ENCODE data around the gene SLC22A14.
"Not testable (repeated sequence)": the region's sequence is repeated elsewhere in the genome, so short reads cannot be mapped to it uniquely, and the experiment has no call there.

SLC22A14 gene

GRCh38 chr3:38281895-38282686 lies at the start of gene SLC22A14:
SLC22A14 (plus strand) TSS chr3:38282294; CDS start chr3:38306027, 23,733 bp downstream.
- no peak for DNase-seq

GRCh38 chr3:38232701-38233100 lies 49.4 kb upstream of the SLC22A14 start:
- DNase-seq: no peak

GRCh38 chr3:38235466-38235865 lies 46.6 kb upstream of the SLC22A14 start:
- no peak for DNase-seq

DNA sequence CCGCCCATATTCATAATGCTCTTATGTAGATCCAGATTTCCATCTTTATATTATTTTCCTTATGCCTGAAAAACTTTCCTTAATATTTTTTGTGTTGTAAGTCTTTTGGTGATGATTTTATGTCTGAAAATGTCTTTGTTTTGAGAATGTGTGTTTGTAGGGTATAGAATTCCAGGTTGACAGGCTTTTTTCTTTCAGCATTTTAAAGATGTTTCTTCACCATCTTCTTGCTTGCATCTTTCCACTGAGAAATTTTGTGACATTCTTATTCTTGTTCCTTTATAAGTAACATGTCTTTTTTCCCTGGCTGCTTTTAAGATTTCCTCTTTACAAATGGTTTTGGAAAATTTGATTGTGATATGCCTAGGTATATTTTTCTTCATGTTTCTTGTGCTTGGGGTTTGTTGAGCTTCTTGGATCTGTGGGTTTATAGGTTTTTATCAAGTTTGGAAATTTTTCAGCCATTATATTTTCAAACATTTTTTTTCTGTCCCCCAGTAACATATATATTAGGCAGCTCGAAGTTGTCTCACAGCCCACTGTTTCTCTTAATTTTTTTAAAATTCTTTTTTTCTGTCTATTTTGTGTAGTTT lies 43.6 kb upstream of the SLC22A14 start:
- DNase-seq: no peak

GRCh38 chr3:38242812-38243211 lies 39.3 kb upstream of the SLC22A14 start:
- not testable (repeated sequence) for DNase-seq

DNA sequence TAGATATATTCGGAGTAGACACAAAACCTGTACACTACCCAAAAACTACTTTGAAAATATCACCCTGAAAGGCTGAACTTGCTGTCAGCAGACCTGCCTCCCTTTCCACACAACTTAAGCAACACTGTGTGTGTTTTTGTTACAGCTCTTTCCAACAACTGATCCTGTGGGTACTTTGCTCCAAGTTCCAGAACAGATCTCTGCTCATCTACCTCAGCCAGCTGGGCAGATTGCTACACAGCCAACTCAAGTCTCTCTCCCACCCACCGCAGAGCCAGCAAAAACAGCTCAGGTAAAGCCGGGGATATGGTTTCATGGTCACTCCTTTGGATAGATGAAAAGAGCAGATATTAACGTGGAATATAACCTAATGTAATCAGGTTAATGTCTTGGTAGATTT lies 36.2 kb upstream of the SLC22A14 start:
- DNase-seq: no peak

DNA sequence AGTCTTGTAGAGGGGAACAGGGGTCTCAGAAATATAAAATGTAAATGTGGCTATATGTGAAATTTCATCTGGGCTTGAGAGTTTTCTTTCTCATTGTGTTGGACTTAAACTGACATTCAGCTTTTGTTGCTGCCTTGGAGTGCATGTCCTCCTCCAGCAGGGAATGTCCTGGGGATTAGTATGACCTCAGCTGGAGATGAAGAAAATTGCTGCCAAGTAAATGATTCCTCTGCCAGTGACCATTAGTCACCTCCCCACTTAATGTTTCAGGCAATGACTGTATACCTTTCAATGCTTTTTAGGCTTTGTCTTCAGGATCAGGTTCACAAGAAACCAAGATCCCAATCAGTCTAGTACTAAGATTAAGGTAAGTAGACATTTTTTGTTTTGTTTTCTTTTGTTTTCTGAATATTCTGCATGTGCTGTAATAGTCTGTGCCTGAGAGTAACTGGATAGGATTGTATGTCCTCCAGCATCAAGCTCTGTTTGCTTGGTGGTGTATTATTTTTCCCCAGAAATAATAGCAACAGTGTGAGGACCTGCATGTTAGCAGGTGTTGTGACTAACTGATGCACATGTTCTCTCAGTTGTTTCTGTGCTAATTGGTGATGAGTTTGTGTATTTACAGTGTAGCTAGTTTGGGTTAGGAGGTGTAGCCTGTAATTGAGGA lies 34.6 kb upstream of the SLC22A14 start:
- no peak for DNase-seq

- no peak for DNase-seq
Observed at GRCh38 chr3:38250198-38250597, 31.9 kb upstream of the SLC22A14 start.

DNA sequence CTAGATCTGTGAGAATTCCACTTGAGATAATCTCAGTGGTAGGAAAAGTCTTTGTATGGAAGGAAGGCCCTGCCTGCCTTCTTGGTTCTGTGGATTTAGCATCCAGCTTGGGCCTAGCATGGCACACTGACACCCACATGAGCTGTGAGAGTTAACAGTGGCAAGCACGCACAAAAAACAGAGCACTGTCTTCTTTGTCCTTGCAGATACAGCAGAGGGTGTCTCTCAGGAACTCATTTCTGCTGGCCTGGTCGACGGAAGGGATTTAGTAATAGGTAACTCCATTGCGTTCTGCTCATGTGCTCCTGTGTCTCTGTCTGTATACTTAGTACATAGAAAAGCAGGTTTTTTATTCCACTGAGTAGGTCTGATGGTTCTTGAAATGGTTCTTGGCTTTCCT lies 30.9 kb upstream of the SLC22A14 start:
- no peak for DNase-seq

DNA sequence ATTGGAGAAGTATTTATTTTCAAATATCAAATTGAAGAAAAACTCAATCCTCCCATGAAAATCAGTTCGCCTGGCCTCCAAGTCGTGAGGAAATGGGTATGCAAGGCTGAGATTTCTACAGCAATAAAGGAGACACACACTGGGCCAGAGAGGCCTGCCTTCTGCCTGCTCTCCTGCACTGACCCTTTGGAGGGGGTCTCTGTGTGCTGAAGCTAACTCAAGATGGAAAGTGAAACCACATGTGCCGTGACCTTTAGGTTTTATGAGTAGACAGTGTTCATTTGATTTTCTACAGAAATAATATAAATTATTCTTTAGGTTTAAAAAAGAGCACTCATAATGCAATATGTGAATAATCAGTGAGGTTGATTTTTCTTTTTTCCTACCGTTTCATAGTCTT lies 28.4 kb upstream of the SLC22A14 start:
- no peak for DNase-seq

- no peak for DNase-seq
Observed at GRCh38 chr3:38254872-38255271, 27.2 kb upstream of the SLC22A14 start.

DNA sequence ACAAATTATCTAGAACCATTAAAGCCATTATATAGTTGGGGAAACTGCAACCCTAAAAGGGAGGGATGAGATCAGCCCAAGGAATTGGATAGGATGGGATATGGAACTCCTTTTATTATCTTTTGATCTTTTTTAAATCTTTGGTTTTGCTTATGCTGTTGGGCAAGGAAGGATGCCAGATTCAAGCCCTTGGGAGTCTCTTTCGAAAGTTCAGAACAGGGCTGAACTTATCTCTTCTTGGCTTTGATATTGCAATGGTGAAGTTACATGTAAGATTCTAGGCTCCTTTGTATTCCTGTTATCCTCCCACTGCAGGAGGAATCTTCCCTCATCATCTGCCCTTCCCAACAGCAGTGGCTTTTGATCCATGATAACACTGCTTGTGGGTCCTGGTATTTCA lies 26.5 kb upstream of the SLC22A14 start:
- no peak for DNase-seq

DNA sequence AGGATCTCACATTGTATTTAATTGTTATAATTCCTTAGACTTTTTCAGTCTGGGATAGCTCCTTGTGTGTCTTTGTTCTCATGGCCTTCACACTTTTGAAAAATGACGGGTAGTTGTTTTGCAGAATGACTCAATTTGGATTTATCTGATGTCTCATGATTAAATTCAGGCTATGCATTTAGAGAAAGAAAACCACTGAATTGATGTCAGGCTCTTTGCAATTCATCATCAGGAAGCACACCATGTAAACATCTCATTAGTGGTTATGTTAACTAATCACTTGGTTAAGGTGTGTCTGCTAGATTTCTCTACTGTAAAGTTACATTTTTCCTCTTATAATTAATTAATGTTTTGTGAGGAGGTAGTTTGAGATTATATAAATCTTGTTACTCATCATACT lies 24.5 kb upstream of the SLC22A14 start:
- DNase-seq: no peak

DNA sequence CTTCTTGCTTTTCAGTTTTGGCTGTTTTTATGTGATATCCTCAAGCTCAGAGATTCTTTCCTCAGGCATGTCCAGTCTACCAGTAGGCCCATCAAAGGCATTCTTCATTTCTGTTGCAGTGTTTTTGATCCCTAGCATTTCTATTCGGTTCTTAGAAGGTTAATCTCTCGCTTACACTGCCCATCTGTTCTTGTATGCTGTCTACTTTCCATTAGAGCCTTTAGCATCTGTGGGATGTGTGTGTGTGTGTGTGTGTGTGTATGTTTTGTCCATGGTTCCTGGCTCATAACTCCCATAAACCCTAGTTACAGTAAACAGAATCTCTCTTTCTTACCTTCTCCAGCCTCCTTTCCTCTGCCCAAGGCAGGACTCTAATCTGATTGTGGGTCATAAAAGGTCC lies 21.6 kb upstream of the SLC22A14 start:
- no peak for DNase-seq

- DNase-seq: no peak
Observed at GRCh38 chr3:38264353-38264771, 17.7 kb upstream of the SLC22A14 start.

DNA sequence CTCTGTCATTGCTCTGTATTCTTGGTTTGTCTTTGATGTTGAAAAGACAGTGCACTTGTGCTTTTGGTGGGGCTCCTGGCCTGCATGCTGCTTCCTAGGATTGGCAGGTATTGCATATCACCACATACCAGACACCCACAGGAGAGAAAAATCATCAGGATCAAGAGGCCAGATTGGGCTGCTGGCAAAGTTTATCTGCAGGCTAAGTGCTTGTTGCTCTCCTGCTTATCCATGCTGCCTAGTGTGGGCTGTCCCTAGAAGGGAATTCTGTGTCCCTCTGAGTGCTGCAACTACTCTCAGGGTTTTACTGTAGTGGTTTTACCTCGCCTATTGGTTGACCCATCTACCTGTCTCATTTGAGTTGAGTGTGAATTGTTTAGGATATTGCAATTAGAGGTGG lies 17.3 kb upstream of the SLC22A14 start:
- no peak for DNase-seq

DNA sequence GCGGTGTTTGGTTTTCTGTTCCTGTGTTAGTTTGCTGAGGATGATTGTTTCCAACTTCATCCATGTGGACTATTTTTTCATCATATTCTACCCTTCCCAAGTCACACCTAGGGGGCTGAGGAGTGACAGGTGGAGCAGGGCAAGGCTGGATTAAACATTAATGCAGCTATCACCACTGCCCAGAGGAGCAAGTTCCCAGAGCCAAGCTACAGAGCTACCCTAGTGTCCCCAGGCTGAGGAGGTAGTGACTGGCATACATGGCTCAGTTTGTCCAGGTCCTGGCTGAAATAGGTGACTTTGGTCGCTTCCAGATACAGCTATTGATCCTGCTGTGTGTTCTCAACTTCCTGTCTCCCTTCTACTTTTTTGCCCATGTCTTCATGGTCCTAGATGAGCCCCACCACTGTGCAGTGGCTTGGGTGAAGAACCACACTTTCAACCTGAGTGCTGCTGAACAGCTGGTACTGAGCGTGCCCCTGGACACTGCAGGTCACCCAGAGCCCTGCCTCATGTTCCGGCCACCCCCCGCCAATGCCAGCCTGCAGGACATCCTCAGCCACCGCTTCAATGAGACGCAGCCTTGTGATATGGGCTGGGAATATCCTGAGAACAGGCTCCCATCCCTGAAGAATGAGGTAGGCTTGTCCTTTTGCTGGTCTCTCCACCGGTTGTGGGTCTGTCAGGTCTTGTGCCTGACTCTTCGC lies 16.3 kb upstream of the SLC22A14 start, which contains the start of gene SLC22A13:
TSS of gene SLC22A13 (plus strand) at position 209 of the 704 bp plus-strand sequence. CDS start at position 258, 49 bp downstream.
- no peak for DNase-seq

- DNase-seq: no peak
Observed at GRCh38 chr3:38266810-38267209, 15.3 kb upstream of the SLC22A14 start.

DNA sequence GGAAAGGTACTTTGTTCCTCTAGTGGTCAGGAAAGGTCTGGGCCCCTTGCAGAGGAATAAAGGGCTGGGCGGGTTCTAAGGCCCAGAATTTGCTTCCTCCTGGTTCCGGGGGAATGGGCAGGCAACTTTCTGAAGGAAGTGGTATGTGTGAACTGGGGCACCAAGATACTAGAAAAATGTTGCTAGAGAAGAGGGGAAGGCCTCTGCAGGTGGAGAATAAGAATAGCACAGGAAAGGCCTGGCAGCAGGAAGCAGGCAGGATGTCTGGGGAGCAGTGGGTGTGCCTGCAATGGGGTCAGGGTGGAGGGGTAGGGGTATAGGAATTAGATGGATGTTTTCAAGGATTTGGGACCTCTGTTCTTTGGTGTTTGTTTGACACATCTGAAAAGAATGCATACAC lies 14.4 kb upstream of the SLC22A14 start:
- DNase-seq: no peak

DNA sequence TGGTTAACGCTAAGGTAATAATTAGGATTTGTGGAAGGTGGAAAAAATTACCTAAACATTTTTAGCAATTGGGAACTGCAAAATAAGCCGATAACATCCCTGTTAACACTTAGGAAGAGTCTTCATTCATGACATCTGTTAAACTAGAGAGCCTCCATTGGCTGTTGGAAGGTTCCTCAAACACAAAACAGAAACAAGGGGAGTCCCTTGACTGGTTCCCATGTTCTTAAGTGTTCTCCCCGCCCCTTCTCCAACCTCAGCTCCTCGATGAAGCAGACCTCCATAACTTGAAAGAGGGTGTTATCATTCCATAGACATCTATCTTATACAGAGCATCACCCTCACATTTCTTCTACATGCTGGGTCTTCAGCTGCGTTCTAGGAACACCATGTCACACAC lies 14.0 kb upstream of the SLC22A14 start:
- DNase-seq: no peak

DNA sequence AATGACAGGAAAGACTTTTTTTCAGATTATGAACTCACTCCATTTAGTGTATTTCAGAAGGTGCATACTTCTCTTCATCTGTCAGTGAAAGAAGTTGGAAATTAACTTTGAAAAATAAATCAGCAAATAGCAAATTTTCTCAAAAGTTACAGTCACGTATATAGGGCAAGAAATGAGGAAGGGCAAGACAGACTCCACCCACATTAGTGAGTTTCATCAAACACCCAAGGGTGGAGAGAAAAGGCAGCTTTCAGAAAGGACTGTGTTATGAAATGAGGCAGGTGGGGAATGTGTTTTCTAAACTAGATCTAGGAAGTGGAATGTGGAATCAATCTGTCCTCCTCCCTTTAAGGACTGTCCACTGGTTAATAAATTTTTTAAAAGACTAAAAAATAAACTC lies 13.6 kb upstream of the SLC22A14 start:
- DNase-seq: no peak

DNA sequence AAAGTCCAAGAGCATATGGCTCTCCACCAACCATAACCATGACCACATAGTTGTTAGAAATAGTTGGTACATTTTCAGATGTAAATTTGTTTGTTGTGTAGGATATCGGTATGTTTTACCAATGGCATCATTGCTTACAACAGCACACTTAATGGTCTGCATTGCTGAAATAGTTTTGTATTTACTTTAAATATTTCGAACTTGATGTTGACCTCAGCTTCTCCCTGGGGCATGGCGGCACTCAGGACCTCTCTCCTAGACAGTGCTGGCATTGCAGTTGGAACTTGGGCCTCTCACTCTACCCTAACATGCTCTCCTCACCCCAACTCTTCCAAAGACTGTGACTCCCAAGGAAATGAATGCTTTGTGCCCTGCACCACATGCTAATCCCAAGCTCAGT lies 11.5 kb upstream of the SLC22A14 start:
- DNase-seq: no peak

DNA sequence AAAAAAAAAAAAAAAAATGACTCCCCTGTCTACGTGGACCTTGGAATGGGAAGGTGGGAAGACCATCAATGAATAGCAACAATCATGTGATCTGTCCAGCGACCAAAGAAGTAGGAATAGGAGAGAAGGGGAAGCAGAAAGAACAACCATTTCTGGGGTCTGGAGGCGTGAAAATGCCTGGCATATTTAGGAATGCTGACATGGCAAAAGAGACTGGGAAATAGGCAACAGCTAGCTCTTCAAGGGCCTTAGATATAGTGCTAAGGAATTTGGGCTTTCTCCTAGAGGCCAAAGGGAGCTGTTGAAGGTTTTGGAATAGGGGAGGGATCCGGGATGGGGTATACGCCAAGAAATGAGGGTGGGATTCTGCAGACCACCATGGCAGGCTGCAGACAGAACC lies 10.5 kb upstream of the SLC22A14 start:
- DNase-seq: no peak

Measured in NCI-H774 (cell line).